Vagina (tissue), 2 donors: ENCODE measurements around the gene ASPHD2.

Experiments used
- CTCF ChIP-seq, 3 experiments: fragments of 450-650 bp in 2 of 3; fragments of 200-600 bp in 1 of 3; sonication (generic) in 1 of 3; IDR thresholded peaks; one replicate each; pipeline ENCODE4 v1.5.1; 2017 to 2019; ENCODE audit warnings: antibody characterized with exemption in 3 of 3, mild to moderate bottlenecking in 2 of 3, moderate library complexity in 2 of 3
- POLR2AphosphoS5 ChIP-seq, 2 donors: sonication (generic); formaldehyde crosslinking; IDR thresholded peaks; one replicate each; pipeline ENCODE4 v1.9.0; 2017; ENCODE audit warnings: antibody characterized with exemption in 2 of 2, mild to moderate bottlenecking in 2 of 2, low read depth in 1 of 2; ENCODE audit not compliant: insufficient read depth in 1 of 2

- TF ChIP-seq POLR2AphosphoS5 (IDR thresholded peaks at IDR 0.05; ENCODE audit: insufficient read depth in 1 of 2, low read depth in 1 of 2) (no peak), CTCF (IDR thresholded peaks at IDR 0.05) (no peak)
Observed at GRCh38 chr22:26453216-26453615, 24.2 kb downstream of the ASPHD2 start.
